GM12891 (cell line): Measurements from ENCODE around the gene TTC7B.

Experiments
- POLR2A ChIP-seq: IDR thresholded peaks from 2 replicates; pipeline ENCODE4 v1.6.1; 2011; ENCODE audit warnings: low read depth, low read length, control low read depth
- POLR2AphosphoS5 ChIP-seq: IDR thresholded peaks from 2 replicates; pipeline ENCODE4 v1.6.1; 2011; ENCODE audit warnings: low read depth, low read length, control low read depth
- POU2F2 ChIP-seq: IDR thresholded peaks from 2 replicates; pipeline ENCODE4 v1.6.1; 2011; ENCODE audit warnings: low read depth, mild to moderate bottlenecking, control low read depth, low read length, moderate library complexity
- SPI1 ChIP-seq: IDR thresholded peaks from 2 replicates; pipeline ENCODE4 v1.6.1; 2011; ENCODE audit warnings: low read depth, low read length, control low read depth
- TAF1 ChIP-seq: IDR thresholded peaks from 2 replicates; pipeline ENCODE4 v1.6.1; 2011; ENCODE audit warnings: low read depth, low read length, control low read depth

DNA sequence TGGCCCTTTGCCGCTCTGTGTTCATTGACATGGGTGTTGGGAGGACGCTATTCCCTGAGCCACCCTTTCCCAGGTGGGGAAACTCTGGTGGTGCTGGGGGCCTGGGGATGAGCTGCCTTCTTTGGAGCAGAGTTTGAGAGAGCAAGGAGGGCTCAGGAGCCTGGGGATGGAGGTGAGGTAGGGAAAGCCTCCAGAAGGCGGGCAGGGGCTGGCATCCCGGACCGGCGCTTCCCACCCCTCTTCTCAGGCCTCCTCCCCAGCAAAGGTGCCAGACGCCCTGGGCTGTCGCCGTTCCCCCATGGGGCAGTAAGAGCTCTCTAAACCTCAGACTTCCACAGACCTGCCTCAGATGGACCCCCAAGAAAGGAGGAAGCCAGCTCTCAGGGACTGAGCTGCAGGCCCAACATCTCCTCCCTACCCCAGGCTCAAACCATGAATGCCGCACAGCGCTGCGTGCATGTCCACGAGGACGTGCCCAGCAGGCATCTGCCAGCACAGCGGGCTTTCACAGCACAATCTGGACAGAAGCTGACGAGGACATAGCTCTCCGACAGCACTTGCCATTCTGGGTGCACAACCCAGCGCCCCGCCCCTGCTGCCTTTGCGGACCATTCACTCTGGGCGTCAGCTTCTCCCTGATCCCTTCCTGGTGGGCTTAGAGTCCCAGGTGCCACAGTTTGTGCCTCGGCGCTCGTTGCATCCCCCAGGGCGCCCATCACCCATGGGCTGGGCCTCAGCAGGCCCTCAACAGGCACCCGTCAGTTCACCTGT is 14.9 kb upstream of the TTC7B start:
- no peak for TF ChIP-seq POLR2AphosphoS5
- no peak for TF ChIP-seq SPI1
- no peak for TF ChIP-seq TAF1
- TF ChIP-seq POLR2A, result no peak
- TF ChIP-seq POU2F2, result no peak
